H9 (cell line): ENCODE data around the gene PAK5. TPM values are rescaled to one million over a fixed set of nuclear protein-coding genes. Genes with fewer than 3 reads are reported as not detected.

ENCODE experiments used
- DNase-seq: peaks from one replicate; pipeline ENCODE4 v3.0.0-alpha.2; 2017
- H2AFZ ChIP-seq: one replicate; pipeline ENCODE4 v1.6.1; 2013; ENCODE audit warnings: mild to moderate bottlenecking, low read length, control low read depth, moderate library complexity
- H2AK5ac ChIP-seq: 2 replicates; pipeline ENCODE4 v1.6.1; 2013; ENCODE audit warnings: low read length, control low read depth, mixed read lengths; ENCODE audit not compliant: insufficient read length
- H2BK120ac ChIP-seq: one replicate; pipeline ENCODE4 v1.6.1; 2013; ENCODE audit warnings: low read depth, mild to moderate bottlenecking, low read length, control low read depth, inconsistent platforms; ENCODE audit not compliant: poor library complexity, severe bottlenecking
- H2BK12ac ChIP-seq: 2 replicates; pipeline ENCODE4 v1.6.1; 2013; ENCODE audit warnings: low read length, control low read depth, mixed read lengths, low read depth; ENCODE audit not compliant: insufficient read length
- H2BK15ac ChIP-seq: 2 replicates; pipeline ENCODE4 v1.6.1; 2013; ENCODE audit warnings: low read depth, low read length, control low read depth
- H2BK20ac ChIP-seq: one replicate; pipeline ENCODE4 v1.6.1; 2013; ENCODE audit warnings: low read depth, mild to moderate bottlenecking, low read length, control low read depth, inconsistent platforms; ENCODE audit not compliant: poor library complexity, severe bottlenecking
- H2BK5ac ChIP-seq: 2 replicates; pipeline ENCODE4 v1.6.1; 2013; ENCODE audit warnings: low read length, control low read depth, mixed read lengths; ENCODE audit not compliant: insufficient read length
- H3K14ac ChIP-seq: 2 replicates; pipeline ENCODE4 v1.6.1; 2013; ENCODE audit warnings: low read length, control low read depth; ENCODE audit not compliant: insufficient read depth
- H3K18ac ChIP-seq: 2 replicates; pipeline ENCODE4 v1.6.1; 2013; ENCODE audit warnings: low read depth, mild to moderate bottlenecking, mixed read lengths, low read length, control low read depth; ENCODE audit not compliant: insufficient read length
- H3K23ac ChIP-seq: 2 replicates; pipeline ENCODE4 v1.6.1; 2013; ENCODE audit warnings: low read length, control low read depth, mixed read lengths, low read depth; ENCODE audit not compliant: insufficient read length
- H3K23me2 ChIP-seq: 2 replicates; pipeline ENCODE4 v1.6.1; 2013; ENCODE audit warnings: low read depth, mild to moderate bottlenecking, mixed read lengths, low read length, control low read depth; ENCODE audit not compliant: insufficient read length, poor library complexity, severe bottlenecking
- H3K27ac ChIP-seq: 2 replicates; pipeline ENCODE4 v1.5.1; 2013; ENCODE audit warnings: low read length, control low read depth, mixed read lengths, low read depth; ENCODE audit not compliant: insufficient read length
- H3K27me3 ChIP-seq: 2 replicates; pipeline ENCODE4 v1.6.1; 2013; ENCODE audit warnings: low read length, control low read depth, inconsistent platforms; ENCODE audit not compliant: insufficient read depth
- H3K4ac ChIP-seq: 2 replicates; pipeline ENCODE4 v1.6.1; 2013; ENCODE audit warnings: low read depth, mild to moderate bottlenecking, control low read depth, inconsistent platforms, low read length, moderate library complexity
- H3K4me1 ChIP-seq: 2 replicates; pipeline ENCODE4 v1.6.1; 2013; ENCODE audit warnings: low read length, control low read depth, inconsistent platforms; ENCODE audit not compliant: insufficient read depth
- H3K4me2 ChIP-seq: 2 replicates; pipeline ENCODE4 v1.6.1; 2013; ENCODE audit warnings: low read length, control low read depth, mixed read lengths; ENCODE audit not compliant: insufficient read length, insufficient read depth
- H3K56ac ChIP-seq: 2 replicates; pipeline ENCODE4 v1.6.1; 2013; ENCODE audit warnings: low read depth, mild to moderate bottlenecking, mixed read lengths, low read length, control low read depth; ENCODE audit not compliant: insufficient read length
- H3K79me1 ChIP-seq: 2 replicates; pipeline ENCODE4 v1.6.1; 2013; ENCODE audit warnings: low read depth, mild to moderate bottlenecking, moderate library complexity, low read length, control low read depth, inconsistent platforms; ENCODE audit not compliant: insufficient read depth, poor library complexity, severe bottlenecking
- H3K79me2 ChIP-seq: 2 replicates; pipeline ENCODE4 v1.6.1; 2013; ENCODE audit warnings: low read length, control low read depth, inconsistent platforms; ENCODE audit not compliant: insufficient read depth
- H3K9ac ChIP-seq: 2 replicates; pipeline ENCODE4 v1.6.1; 2013; ENCODE audit warnings: low read length, control low read depth, mixed read lengths; ENCODE audit not compliant: insufficient read length; ENCODE audit errors: extremely low read depth
- H3K9me3 ChIP-seq: one replicate; pipeline ENCODE4 v1.6.1; 2013; ENCODE audit warnings: low read depth, low read length, inconsistent platforms; ENCODE audit not compliant: control insufficient read depth
- H3T11ph ChIP-seq: one replicate; pipeline ENCODE4 v1.6.1; 2013; ENCODE audit warnings: mild to moderate bottlenecking, low read length, control low read depth, inconsistent platforms
- H4K20me1 ChIP-seq: one replicate; pipeline ENCODE4 v1.6.1; 2013; ENCODE audit not compliant: control insufficient read depth, insufficient read length, insufficient read depth
- H4K5ac ChIP-seq: 2 replicates; pipeline ENCODE4 v1.6.1; 2013; ENCODE audit warnings: low read depth, mild to moderate bottlenecking, mixed read lengths, low read length, control low read depth; ENCODE audit not compliant: insufficient read length
- H4K8ac ChIP-seq: replicated peaks from 2 replicates; pipeline ENCODE4 v1.6.1; 2013; ENCODE audit warnings: low read length, control low read depth, mixed read lengths, low read depth; ENCODE audit not compliant: insufficient read length
- H4K91ac ChIP-seq: 2 replicates; pipeline ENCODE4 v1.6.1; 2013; ENCODE audit warnings: low read depth, mild to moderate bottlenecking, moderate library complexity, mixed read lengths, low read length, control low read depth; ENCODE audit not compliant: insufficient read length
- H3K27ac Mint-ChIP-seq, 3 experiments: 2 replicates in 2 of 3; 3 replicates in 1 of 3; pipeline ENCODE4 v1.8.0; 2020 to 2021; ENCODE audit warnings: mixed read lengths in 3 of 3, mild to moderate bottlenecking in 1 of 3, moderate library complexity in 1 of 3
- H3K27me3 Mint-ChIP-seq: 2 replicates; pipeline ENCODE4 v1.8.0; 2021; ENCODE audit warnings: low read depth, mild to moderate bottlenecking, moderate library complexity, mixed read lengths
- H3K36me3 Mint-ChIP-seq, 3 experiments: 2 replicates in 2 of 3; 3 replicates in 1 of 3; pipeline ENCODE4 v1.8.0; 2020 to 2021; ENCODE audit warnings: low read depth in 3 of 3, mixed read lengths in 3 of 3; ENCODE audit not compliant: insufficient read depth in 1 of 3
- H3K4me1 Mint-ChIP-seq, 2 experiments: 2 replicates each; pipeline ENCODE4 v1.8.0; 2020; ENCODE audit warnings: mixed read lengths in 2 of 2
- H3K4me3 Mint-ChIP-seq, 2 experiments: 2 replicates in 1 of 2; 3 replicates in 1 of 2; pipeline ENCODE4 v1.8.0; 2020 to 2021; ENCODE audit warnings: mild to moderate bottlenecking in 2 of 2, mixed read lengths in 2 of 2, moderate library complexity in 1 of 2
- H3K9me3 Mint-ChIP-seq, 2 experiments: 2 replicates in 1 of 2; 3 replicates in 1 of 2; pipeline ENCODE4 v1.8.0; 2020; ENCODE audit warnings: mild to moderate bottlenecking in 2 of 2, mixed read lengths in 2 of 2, moderate library complexity in 1 of 2
- WGBS: extraction: QIAGEN DNeasy Blood & Tissue Kit; methylation state at CpG from one replicate; pipeline ENCODE4 v1.1.7; 2013; ENCODE audit warnings: missing lambda C conversion rate, low lambda C conversion rate, mixed read lengths; ENCODE audit not compliant: insufficient read length; ENCODE audit errors: extremely low coverage; 5-methylcytosine and 5-hydroxymethylcytosine counted together
- total RNA-seq: library from RNA; stranded (reverse); gene quantifications from 2 replicates; pipeline ENCODE4 v1.2.1, GENCODE V29; 2021
- TF ChIP-seq, protein P1 (sequence below): fragments of 200-600 bp; sonication (generic); conservative IDR thresholded peaks from 3 replicates; pipeline ENCODE4 v1.8.0; 2021; ENCODE audit warnings: antibody characterized with exemption, mild to moderate bottlenecking

The PAK5 gene
- total RNA-seq, 1 experiment from 2014 or later: 0.20 TPM

DNA sequence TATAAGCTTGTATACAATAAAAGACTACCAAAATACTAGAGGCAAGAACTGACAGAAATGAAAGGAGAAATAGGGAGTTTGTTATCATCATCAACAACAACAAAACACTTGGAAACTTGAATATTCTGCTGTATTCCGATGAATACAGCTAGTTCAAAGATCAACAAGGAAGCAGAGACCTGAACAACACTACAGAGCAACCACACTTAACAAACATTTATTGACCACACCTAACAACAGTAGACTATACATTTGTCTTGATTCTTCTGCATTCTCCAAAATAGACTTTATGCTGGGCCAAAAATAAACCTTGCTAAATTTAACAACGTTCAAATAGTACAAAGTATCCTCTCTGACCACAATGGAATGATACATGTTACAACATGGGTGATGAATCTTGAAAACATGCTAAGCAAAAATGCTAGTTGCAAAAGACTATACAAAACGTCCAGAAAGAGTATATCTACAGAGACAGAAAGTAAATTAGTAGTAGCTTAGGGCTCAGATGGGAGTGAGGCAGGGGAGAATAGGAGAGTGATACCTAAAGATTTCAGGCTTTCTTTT is 39.1 kb upstream of the PAK5 start:
- no peaks in the 10 kb centered on the region for H3K4me1 ChIP-seq
- H2AK5ac ChIP-seq: no peak overlapping the region
- H3K36me3 Mint-ChIP-seq: peaks cover 0 to 16% (median 3%) of the 10 kb centered on the region in 3 experiments; a peak in 4 of 7 replicates
- TF ChIP-seq, protein P1, sequence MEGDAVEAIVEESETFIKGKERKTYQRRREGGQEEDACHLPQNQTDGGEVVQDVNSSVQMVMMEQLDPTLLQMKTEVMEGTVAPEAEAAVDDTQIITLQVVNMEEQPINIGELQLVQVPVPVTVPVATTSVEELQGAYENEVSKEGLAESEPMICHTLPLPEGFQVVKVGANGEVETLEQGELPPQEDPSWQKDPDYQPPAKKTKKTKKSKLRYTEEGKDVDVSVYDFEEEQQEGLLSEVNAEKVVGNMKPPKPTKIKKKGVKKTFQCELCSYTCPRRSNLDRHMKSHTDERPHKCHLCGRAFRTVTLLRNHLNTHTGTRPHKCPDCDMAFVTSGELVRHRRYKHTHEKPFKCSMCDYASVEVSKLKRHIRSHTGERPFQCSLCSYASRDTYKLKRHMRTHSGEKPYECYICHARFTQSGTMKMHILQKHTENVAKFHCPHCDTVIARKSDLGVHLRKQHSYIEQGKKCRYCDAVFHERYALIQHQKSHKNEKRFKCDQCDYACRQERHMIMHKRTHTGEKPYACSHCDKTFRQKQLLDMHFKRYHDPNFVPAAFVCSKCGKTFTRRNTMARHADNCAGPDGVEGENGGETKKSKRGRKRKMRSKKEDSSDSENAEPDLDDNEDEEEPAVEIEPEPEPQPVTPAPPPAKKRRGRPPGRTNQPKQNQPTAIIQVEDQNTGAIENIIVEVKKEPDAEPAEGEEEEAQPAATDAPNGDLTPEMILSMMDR: no peak
- H3K56ac ChIP-seq: no peak overlapping the region
- no peaks in the 10 kb centered on the region for H3K27me3 ChIP-seq
- H3K18ac ChIP-seq: no peak overlapping the region
- no peak overlapping the region for H3T11ph ChIP-seq
- no CpG with 5 or more reads among the region's 3 CpGs for WGBS
- no peak overlapping the region for H3K9ac ChIP-seq
- no peak overlapping the region for H2BK15ac ChIP-seq
- no peak overlapping the region for H3K27ac Mint-ChIP-seq
- no peaks in the 10 kb centered on the region for H3K23me2 ChIP-seq
- no peak overlapping the region for H2BK120ac ChIP-seq
- no peaks in the 10 kb centered on the region for H4K20me1 ChIP-seq
- H3K27ac ChIP-seq: no peak overlapping the region
- H4K8ac ChIP-seq: no peak overlapping the region
- no peaks in the 10 kb centered on the region for H3K9me3 ChIP-seq
- no peaks in the 10 kb centered on the region for H3K79me1 ChIP-seq
- no peaks in the 10 kb centered on the region for H3K4me1 Mint-ChIP-seq
- H2BK5ac ChIP-seq: no peak overlapping the region
- no peak overlapping the region for H3K23ac ChIP-seq
- H2BK12ac ChIP-seq: no peak overlapping the region
- no peaks in the 10 kb centered on the region for H3K27me3 Mint-ChIP-seq
- no peak overlapping the region for H4K91ac ChIP-seq
- H3K4ac ChIP-seq: no peak overlapping the region
- no peak for DNase-seq
- no peak overlapping the region for H2AFZ ChIP-seq
- no peak overlapping the region for H3K14ac ChIP-seq
- no peak overlapping the region for H3K4me2 ChIP-seq
- H4K5ac ChIP-seq: no peak overlapping the region
- peaks cover 18% of the 10 kb centered on the region in 2 experiments for H3K9me3 Mint-ChIP-seq
- no peak overlapping the region for H3K4me3 Mint-ChIP-seq
- H3K79me2 ChIP-seq: no peaks in the 10 kb centered on the region
- H2BK20ac ChIP-seq: no peak overlapping the region
